HCT116 (cell line): Measurements from ENCODE around the gene NDUFAB1. TPM values are rescaled to one million over a fixed set of nuclear protein-coding genes. Genes with fewer than 3 reads are reported as not detected.

ENCODE experiments used
- CBX3 ChIP-seq: IDR thresholded peaks from 2 replicates; pipeline ENCODE4 v1.6.1; 2012; ENCODE audit warnings: low read depth
- CTCF ChIP-seq, 3 experiments: fragments of 200-600 bp in 1 of 3; sonication (generic) in 1 of 3; IDR thresholded peaks in 2 of 3; conservative IDR thresholded peaks in 1 of 3; 2 replicates each; pipeline ENCODE4 v1.5.1; 2012 to 2017; ENCODE audit warnings: low read depth in 2 of 3, low read length in 2 of 3, antibody characterized with exemption in 1 of 3, borderline replicate concordance in 1 of 3, control low read depth in 1 of 3, mild to moderate bottlenecking in 1 of 3, mixed read lengths in 1 of 3, mixed run types in 1 of 3, moderate library complexity in 1 of 3; ENCODE audit not compliant: insufficient read depth in 1 of 3
- EZH2phosphoT487 ChIP-seq: fragments of 200-600 bp; IDR thresholded peaks from 2 replicates; pipeline ENCODE4 v1.6.1; 2018; ENCODE audit warnings: antibody characterized with exemption, borderline replicate concordance
- FOSL1 ChIP-seq: IDR thresholded peaks from 2 replicates; pipeline ENCODE4 v1.6.1; 2012; ENCODE audit warnings: low read depth
- POLR2A ChIP-seq: IDR thresholded peaks from 2 replicates; pipeline ENCODE4 v1.7.0; 2011; ENCODE audit warnings: borderline replicate concordance; ENCODE audit not compliant: insufficient read depth, insufficient read length; ENCODE audit errors: extremely low read depth
- POLR2AphosphoS5 ChIP-seq: IDR thresholded peaks from 2 replicates; pipeline ENCODE4 v1.6.1; 2011; ENCODE audit warnings: mild to moderate bottlenecking, low read depth, low read length, moderate library complexity
- RAD21 ChIP-seq: IDR thresholded peaks from 2 replicates; pipeline ENCODE4 v1.6.1; 2012; ENCODE audit warnings: low read depth, mild to moderate bottlenecking
- SIN3A ChIP-seq: IDR thresholded peaks from 2 replicates; pipeline ENCODE4 v1.6.1; 2012; ENCODE audit warnings: low read depth
- SRF ChIP-seq: IDR thresholded peaks from 2 replicates; pipeline ENCODE4 v1.6.1; 2012; ENCODE audit warnings: low read depth
- ZNF274 ChIP-seq: fragments of 200-500 bp; sonication (Bioruptor generic); IDR thresholded peaks from 2 replicates; pipeline ENCODE4 v1.6.1; 2014; ENCODE audit warnings: mild to moderate bottlenecking, low read depth, low read length, inconsistent platforms
- total RNA-seq: library from RNA; stranded (reverse); gene quantifications from one replicate; pipeline ENCODE4 v1.2.1, GENCODE V29; 2021; ENCODE audit not compliant: unreplicated experiment
- TF ChIP-seq, protein P1 (sequence below): IDR thresholded peaks from 2 replicates; pipeline ENCODE4 v1.6.1; 2012; ENCODE audit warnings: low read depth

Gene NDUFAB1
- total RNA-seq, 1 experiment from 2014 or later = 169 TPM

- TF ChIP-seq SIN3A (peak; percentile 18; the same call in 1 of the 2 replicates), SRF (no peak), FOSL1 (no peak), CBX3 (peak; percentile 67), CTCF (IDR thresholded peaks at IDR 0.05 in 2 of 3, conservative IDR thresholded peaks at IDR 0.05 in 1 of 3; ENCODE audit: borderline replicate concordance in 1 of 3, insufficient read depth in 1 of 3, low read depth in 2 of 3, low read length in 2 of 3) (peak; percentile 79 to 94 (median 89)), POLR2A (peak; percentile 83), EZH2phosphoT487 (no peak), ZNF274 (no peak), RAD21 (peak; percentile 57), POLR2AphosphoS5 (peak; percentile 69)
- TF ChIP-seq, protein P1, sequence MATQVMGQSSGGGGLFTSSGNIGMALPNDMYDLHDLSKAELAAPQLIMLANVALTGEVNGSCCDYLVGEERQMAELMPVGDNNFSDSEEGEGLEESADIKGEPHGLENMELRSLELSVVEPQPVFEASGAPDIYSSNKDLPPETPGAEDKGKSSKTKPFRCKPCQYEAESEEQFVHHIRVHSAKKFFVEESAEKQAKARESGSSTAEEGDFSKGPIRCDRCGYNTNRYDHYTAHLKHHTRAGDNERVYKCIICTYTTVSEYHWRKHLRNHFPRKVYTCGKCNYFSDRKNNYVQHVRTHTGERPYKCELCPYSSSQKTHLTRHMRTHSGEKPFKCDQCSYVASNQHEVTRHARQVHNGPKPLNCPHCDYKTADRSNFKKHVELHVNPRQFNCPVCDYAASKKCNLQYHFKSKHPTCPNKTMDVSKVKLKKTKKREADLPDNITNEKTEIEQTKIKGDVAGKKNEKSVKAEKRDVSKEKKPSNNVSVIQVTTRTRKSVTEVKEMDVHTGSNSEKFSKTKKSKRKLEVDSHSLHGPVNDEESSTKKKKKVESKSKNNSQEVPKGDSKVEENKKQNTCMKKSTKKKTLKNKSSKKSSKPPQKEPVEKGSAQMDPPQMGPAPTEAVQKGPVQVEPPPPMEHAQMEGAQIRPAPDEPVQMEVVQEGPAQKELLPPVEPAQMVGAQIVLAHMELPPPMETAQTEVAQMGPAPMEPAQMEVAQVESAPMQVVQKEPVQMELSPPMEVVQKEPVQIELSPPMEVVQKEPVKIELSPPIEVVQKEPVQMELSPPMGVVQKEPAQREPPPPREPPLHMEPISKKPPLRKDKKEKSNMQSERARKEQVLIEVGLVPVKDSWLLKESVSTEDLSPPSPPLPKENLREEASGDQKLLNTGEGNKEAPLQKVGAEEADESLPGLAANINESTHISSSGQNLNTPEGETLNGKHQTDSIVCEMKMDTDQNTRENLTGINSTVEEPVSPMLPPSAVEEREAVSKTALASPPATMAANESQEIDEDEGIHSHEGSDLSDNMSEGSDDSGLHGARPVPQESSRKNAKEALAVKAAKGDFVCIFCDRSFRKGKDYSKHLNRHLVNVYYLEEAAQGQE = no peak
These were observed 39.0 kb downstream of the NDUFAB1 start, which contains the start of the genes EARS2 and UBFD1 (continued) for GRCh38 chr16:23556881-23557778.
